Ovary (tissue), 10 donors: ENCODE data around the gene EMP3. TPM values are rescaled to one million over a fixed set of nuclear protein-coding genes. Genes with fewer than 3 reads are reported as not detected.

Experiments used
- DNase-seq, 5 donors: peaks; one replicate each; pipeline ENCODE4 v3.0.0-alpha.2; 2019 to 2020
- H3K27ac ChIP-seq, 2 donors: fragments of 200-600 bp; one replicate each; pipeline versions ENCODE4 v1.5.1 to v1.8.0; 2019 to 2022
- H3K27me3 ChIP-seq: fragments of 200-600 bp; one replicate; pipeline ENCODE4 v1.8.0; 2022
- H3K36me3 ChIP-seq: fragments of 200-600 bp; sonication (generic); one replicate; pipeline ENCODE4 v1.5.1; 2019
- H3K4me1 ChIP-seq: one replicate; pipeline ENCODE4 v1.8.1; 2013; ENCODE audit warnings: mild to moderate bottlenecking, moderate library complexity; ENCODE audit not compliant: insufficient read depth
- H3K4me3 ChIP-seq: fragments of 200-600 bp; sonication (generic); one replicate; pipeline ENCODE4 v1.5.1; 2017
- H3K9me3 ChIP-seq, 2 donors: fragments of 200-600 bp in 1 of 2; sonication (generic) in 1 of 2; one replicate each; pipeline versions ENCODE4 v1.5.1 to v1.8.1; 2013 to 2019; ENCODE audit warnings: mild to moderate bottlenecking in 1 of 2, moderate library complexity in 1 of 2
- EP300 ChIP-seq: sonication (generic); formaldehyde crosslinking; IDR thresholded peaks from one replicate; pipeline ENCODE4 v1.6.1; 2017; ENCODE audit warnings: antibody characterized with exemption
- POLR2A ChIP-seq: fragments of 450-650 bp; IDR thresholded peaks from one replicate; pipeline ENCODE4 v1.6.1; 2017; ENCODE audit warnings: antibody characterized with exemption, mild to moderate bottlenecking, moderate library complexity
- WGBS, 3 donors: extraction: QIAGEN DNeasy Blood & Tissue Kit in 1 of 3; methylation state at CpG; one replicate each; pipeline versions ENCODE4 v1.1.5 to v1.1.7; 2013 to 2017; 5-methylcytosine and 5-hydroxymethylcytosine counted together
- intact Hi-C, 4 donors: fragments of 100-400 bp; cut with DNase I; formaldehyde crosslinking; loops; one replicate each; pipeline versions ENCODE4 v1.11.0 to v1.15.1; 2022 to 2023
- long read RNA-seq, 3 donors: library from polyadenylated mRNA in 2 of 3; unstranded in 2 of 3; transcript quantifications; one replicate each; pipeline ENCODE4 v2.0.0 and lab custom pipeline, GENCODE V29; 2021 to 2026
- polyA plus RNA-seq, 2 donors: library from polyadenylated mRNA; stranded (reverse); fragments of 200-250 nt in 1 of 2; fragments of 350-450 nt in 1 of 2; fragmentation: Illumina TruSeq in 1 of 2; extraction: RNeasy Lipid Tissue Mini Kit (QIAGEN cat#74804) in 1 of 2; gene quantifications; one replicate each; pipeline ENCODE4 v1.2.3, GENCODE V29; 2013 to 2014
- total RNA-seq, 7 donors: library from RNA; depleted of rRNA in 2 of 7; stranded (reverse); fragments of >200 nt in 2 of 7; fragmentation: NEBNext Ultra II Directional in 3 of 7; extraction: Animal tissue kit (Norgen Biotek cat#: 25700) in 3 of 7; gene quantifications; one replicate each; pipeline versions ENCODE4 v1.1.0 to v1.2.4, GENCODE V29; 2016 to 2023
- TF ChIP-seq, protein P1 (sequence below), 3 donors: fragments of 450-650 bp in 2 of 3; fragments of 200-600 bp in 1 of 3; IDR thresholded peaks; one replicate each; pipeline versions ENCODE4 v1.5.1 to v1.8.0; 2016 to 2022; ENCODE audit warnings: antibody characterized with exemption in 3 of 3, mild to moderate bottlenecking in 1 of 3
- donor health status: DM: no; HTN: no; CAD: no; lungs with moderate emphysema.
- donor health status: DM: no; HTN: no; CAD: no.
- donor health status: Bipolar disorder and iron deficiency.
- donor health status: DM: yes; HTN: yes; CAD: no.
- donor health status: DM: no; HTN: no; CAD: no.
- donor health status: DM: yes; HTN: yes; CAD: no.

EMP3 gene, protein sequence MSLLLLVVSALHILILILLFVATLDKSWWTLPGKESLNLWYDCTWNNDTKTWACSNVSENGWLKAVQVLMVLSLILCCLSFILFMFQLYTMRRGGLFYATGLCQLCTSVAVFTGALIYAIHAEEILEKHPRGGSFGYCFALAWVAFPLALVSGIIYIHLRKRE
- total RNA-seq (100 to 1,000 TPM in 5 of 7 donors, 10 to 100 TPM in 2; 23.2 to 148 (median 120) TPM), polyA plus RNA-seq (100 to 1,000 TPM in 1 of 2 donors, 10 to 100 TPM in 1; 92.5 to 163 TPM)
- long read RNA-seq, donor 1, transcript EMP3-201 (5 exons, 876 nt): major isoform, 34 of 38 reads
- long read RNA-seq, donor 1, partial matches to known transcripts: 0 of 38 reads
- long read RNA-seq, donor 1, other reads (novel, unspliced or antisense): 3 of 38 reads
- long read RNA-seq, donor 2, transcript EMP3-201 (5 exons, 876 nt): major isoform, 23 of 39 reads
- long read RNA-seq, donor 2, partial matches to known transcripts: 8 of 39 reads
- long read RNA-seq, donor 2, other reads (novel, unspliced or antisense): 6 of 39 reads
- long read RNA-seq, donor 3, transcript EMP3-201 (5 exons, 876 nt): major isoform, 93 of 106 reads
- long read RNA-seq, donor 3, partial matches to known transcripts: 1 of 106 reads
- long read RNA-seq, donor 3, other reads (novel, unspliced or antisense): 3 of 106 reads

DNA sequence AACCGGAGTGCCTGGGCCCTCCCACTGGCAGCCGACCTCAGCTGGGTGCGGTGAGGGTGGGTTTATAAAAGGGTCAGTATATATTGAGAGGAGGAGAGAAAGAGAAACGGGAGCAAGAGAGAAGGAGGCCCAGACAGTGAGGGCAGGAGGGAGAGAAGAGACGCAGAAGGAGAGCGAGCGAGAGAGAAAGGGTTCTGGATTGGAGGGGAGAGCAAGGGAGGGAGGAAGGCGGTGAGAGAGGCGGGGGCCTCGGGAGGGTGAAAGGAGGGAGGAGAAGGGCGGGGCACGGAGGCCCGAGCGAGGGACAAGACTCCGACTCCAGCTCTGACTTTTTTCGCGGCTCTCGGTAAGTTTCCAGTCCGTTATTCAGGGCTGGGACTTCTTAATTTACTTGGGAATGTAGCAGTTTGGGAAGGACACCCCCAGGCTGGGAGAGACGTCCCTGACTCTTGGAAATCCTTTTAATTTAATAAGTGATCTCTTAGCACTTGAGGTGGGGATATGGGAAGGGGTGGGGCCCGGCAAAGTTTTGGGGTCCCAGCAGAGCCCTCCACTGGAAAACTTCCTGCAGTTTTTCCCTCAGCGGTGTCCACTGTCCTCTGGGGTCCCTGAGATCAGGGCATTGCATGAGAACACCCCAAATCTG, at the start of gene EMP3:
EMP3 (plus strand) TSS at position 288 of the 646 bp plus-strand sequence. CDS start 1,293 bp downstream, outside the sequence.
- Histone ChIP-seq H3K4me1 (peaks cover 10% of the 10 kb centered on the region), H3K27me3 (no peaks in the 10 kb centered on the region), H3K27ac (peak within 1 kb of the TSS; percentile 84 to 91), H3K36me3 (no peaks in the 10 kb centered on the region), H3K9me3 (no peaks in the 10 kb centered on the region), H3K4me3 (peak within 1 kb of the TSS; percentile 61)
- intact Hi-C loops: loop anchor here in 2 of 4 donors (10.0 kb wide), 2 partner anchors 139 to 289 kb away; partner anchors contain the start of genes CYTH2 (in 1 of the 2), FAM83E (in 1 of the 2), RPL18 (in 1 of the 2) and SPHK2 (in 1 of the 2)
- WGBS, 3 donors: 0 to 1% (median 0%) methylated on average over 22 of the region's 22 CpGs
- TF ChIP-seq POLR2A: peak; percentile 73
- TF ChIP-seq EP300: no peak
- peak; percentile 87 to 91 (median 89) for DNase-seq

DNA sequence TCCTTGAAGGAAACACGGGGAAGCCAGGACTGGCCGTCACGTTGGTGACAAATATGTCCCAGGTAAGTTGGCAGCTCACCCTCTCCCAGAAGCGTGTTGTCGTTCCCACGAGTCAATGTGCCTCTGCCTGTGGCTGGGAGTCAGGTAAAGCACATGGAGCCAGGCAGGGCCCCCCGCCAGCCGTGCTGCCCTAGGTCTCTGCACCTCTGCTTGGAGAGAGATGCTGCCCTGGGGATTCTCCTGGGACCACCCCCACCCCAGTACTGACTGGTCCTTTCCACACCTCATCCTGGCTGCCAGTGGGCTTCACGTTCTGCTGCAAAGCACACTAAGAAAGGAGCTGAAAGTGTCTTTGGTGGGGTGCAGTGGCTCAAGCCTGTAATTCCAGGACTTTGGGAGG, 45.6 kb upstream of the EMP3 start:
- WGBS, 3 donors: 81 to 88% (median 82%) methylated on average over 9 of the region's 9 CpGs
- intact Hi-C loops: loop anchor here in 1 of 4 donors (10.0 kb wide), 1 partner anchor 65 kb away; no protein-coding TSS in a partner anchor
- no peaks in the 10 kb centered on the region for H3K27me3 ChIP-seq
- no peaks in the 10 kb centered on the region for H3K9me3 ChIP-seq
- no peaks in the 10 kb centered on the region for H3K36me3 ChIP-seq
- DNase-seq: peak in 1 of 5 donors; percentile 21
- TF ChIP-seq EP300 (no peak), POLR2A (no peak)
- TF ChIP-seq, protein P1, sequence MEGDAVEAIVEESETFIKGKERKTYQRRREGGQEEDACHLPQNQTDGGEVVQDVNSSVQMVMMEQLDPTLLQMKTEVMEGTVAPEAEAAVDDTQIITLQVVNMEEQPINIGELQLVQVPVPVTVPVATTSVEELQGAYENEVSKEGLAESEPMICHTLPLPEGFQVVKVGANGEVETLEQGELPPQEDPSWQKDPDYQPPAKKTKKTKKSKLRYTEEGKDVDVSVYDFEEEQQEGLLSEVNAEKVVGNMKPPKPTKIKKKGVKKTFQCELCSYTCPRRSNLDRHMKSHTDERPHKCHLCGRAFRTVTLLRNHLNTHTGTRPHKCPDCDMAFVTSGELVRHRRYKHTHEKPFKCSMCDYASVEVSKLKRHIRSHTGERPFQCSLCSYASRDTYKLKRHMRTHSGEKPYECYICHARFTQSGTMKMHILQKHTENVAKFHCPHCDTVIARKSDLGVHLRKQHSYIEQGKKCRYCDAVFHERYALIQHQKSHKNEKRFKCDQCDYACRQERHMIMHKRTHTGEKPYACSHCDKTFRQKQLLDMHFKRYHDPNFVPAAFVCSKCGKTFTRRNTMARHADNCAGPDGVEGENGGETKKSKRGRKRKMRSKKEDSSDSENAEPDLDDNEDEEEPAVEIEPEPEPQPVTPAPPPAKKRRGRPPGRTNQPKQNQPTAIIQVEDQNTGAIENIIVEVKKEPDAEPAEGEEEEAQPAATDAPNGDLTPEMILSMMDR (IDR thresholded peaks at IDR 0.05): no peak
- H3K4me3 ChIP-seq: no peak overlapping the region
- H3K27ac ChIP-seq: no peak overlapping the region
- H3K4me1 ChIP-seq: no peaks in the 10 kb centered on the region

DNA sequence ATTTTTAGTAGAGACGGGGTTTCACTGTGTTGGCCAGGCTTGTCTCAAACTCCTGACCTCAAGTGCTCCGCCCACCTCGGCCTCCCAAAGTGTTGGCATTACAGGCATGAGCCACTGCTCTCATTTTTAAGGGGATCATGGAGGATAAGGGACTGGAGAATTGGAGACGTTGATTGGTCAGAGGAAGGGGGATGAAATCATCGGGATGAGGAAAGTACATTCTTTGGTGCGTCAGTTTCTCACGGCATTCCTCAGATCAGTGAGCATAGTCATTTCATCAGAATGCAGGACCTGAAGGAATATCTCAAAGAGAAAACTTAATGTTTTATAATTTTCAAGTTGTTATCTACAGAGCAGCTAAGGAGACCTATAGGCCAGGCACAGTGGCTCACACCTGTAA, 41.4 kb upstream of the EMP3 start:
- Histone ChIP-seq H3K4me1 (no peaks in the 10 kb centered on the region), H3K27ac (no peak overlapping the region), H3K4me3 (no peak overlapping the region), H3K9me3 (no peaks in the 10 kb centered on the region), H3K36me3 (no peaks in the 10 kb centered on the region), H3K27me3 (no peaks in the 10 kb centered on the region)
- intact Hi-C loops: loop anchor here in 1 of 4 donors (10.0 kb wide), 1 partner anchor 61 kb away; no protein-coding TSS in a partner anchor
- 93 to 94% (median 94%) methylated on average over 7 of the region's 7 CpGs for WGBS, 3 donors
- DNase-seq: no peak
- no peak for TF ChIP-seq POLR2A
- TF ChIP-seq, protein P1 (IDR thresholded peaks at IDR 0.05): no peak

DNA sequence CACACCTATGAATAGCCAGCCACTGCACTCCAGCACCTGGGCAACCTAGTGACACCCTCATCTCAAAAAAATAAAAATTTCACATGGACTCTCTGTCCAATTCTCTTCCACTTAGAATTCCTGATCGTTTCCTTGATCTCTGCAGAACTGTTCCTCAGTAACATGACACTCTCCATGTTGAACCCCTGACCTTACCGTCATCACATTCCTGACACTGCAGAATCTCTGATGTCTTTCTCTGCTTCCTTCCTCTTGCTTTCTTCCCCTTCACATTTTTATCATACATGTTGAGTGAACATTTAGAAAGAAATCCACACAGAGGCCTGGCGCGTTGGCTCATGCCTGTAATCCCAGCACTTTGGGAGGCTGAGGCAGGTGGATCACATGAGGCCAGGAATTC, 40.5 kb upstream of the EMP3 start:
- TF ChIP-seq, protein P1 (IDR thresholded peaks at IDR 0.05): no peak
- TF ChIP-seq EP300: no peak
- no peak for TF ChIP-seq POLR2A
- H3K4me1 ChIP-seq: no peaks in the 10 kb centered on the region
- DNase-seq: no peak

More for the DNA sequence above, 40.5 kb upstream of the EMP3 start:
- Histone ChIP-seq H3K27me3 (no peaks in the 10 kb centered on the region), H3K9me3 (no peaks in the 10 kb centered on the region), H3K27ac (no peak overlapping the region), H3K36me3 (no peaks in the 10 kb centered on the region), H3K4me3 (no peak overlapping the region)
- intact Hi-C loops: loop anchor here in 1 of 4 donors (10.0 kb wide), 1 partner anchor 60 kb away; no protein-coding TSS in a partner anchor
- WGBS, 3 donors: 71 to 74% (median 72%) methylated on average over 4 of the region's 4 CpGs
